ENCODE data around the gene COLEC11. TPM values are rescaled to one million over a fixed set of nuclear protein-coding genes. Genes with fewer than 3 reads are reported as not detected.
"Not testable (repeated sequence)": the region's sequence is repeated elsewhere in the genome, so short reads cannot be mapped to it uniquely, and the experiment has no call there.

The COLEC11 gene
- total RNA-seq, 1 donor from 2014 or later = not detected

DNA sequence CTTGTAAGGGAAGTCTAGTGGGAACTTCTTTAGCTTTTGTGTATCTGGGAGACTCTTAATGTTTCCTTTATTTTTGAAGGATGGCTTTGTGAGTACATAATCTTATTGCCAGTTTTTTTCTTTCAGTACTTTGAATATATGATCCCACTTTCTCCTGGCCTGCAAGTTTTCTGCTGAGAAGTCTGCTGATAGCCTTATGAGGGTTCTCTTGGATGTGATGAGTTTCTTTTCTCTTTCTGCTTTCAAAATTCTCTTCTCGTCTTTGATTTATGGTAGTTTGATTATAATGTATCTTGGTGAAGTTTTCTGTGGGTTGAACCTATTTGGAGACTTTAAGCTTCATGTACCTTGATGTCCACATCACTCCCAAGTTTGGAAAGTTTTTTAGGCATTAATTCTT, 28.1 kb downstream of the COLEC11 start:
- intact Hi-C loops (cut with micrococcal nuclease) = no loop called here

DNA sequence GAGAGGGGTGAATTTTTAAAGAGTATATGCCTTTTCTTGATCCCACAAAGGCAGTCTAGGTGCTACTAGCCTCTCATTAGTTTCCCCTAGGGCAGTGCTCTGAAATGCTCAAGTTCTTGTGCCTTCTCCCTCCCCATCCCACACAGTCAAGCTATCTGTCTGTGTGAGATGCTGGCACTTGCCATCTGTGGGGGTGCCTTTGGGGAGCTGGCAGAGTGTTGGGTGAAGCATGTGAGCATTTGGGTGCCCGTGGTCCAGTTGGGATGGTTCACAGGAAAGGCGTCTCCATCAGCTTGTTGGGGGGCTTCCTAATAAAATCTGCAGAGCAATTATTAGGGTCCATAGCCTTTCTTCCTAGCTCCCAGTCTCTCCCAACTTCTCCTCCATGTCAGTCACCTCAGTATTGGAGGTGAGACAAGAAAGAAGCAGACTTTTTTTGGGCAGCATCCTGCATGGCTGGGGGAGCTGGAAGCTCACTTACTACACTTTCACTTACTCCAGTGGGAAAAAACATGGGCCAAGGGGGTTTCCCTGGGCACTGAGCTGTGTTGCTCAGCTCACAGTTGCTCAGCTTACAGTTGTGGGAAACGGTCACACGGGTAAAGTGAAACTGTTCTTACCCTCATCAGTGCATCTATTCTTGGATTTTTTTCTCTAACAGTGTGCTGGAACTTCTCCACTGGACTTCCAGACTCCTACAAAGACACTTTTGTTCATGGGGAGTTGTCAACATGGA, 29.3 kb downstream of the COLEC11 start:
- intact Hi-C loops (cut with micrococcal nuclease) = no loop called here

DNA sequence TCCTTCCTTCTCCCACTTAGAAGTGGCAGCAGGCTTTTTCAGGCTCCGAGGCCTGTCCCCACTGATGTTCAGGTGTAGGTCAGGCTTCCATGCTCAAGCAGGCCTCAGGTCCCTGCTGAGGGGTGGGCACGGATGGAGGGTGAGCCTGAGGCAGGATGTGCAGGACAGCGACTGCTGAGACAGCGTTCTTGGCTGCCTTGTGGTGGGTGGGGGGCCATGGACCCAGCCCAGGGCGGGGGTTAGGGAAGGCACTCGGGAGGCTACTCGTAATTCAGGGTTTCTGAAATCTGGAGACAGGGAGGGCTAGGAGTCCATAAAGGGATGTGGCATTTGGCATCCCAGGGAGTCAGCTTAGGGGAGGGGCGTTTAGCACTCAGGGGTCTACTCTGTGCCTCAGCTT, 30.3 kb downstream of the COLEC11 start:
- intact Hi-C loops (cut with micrococcal nuclease) = no loop called here

DNA sequence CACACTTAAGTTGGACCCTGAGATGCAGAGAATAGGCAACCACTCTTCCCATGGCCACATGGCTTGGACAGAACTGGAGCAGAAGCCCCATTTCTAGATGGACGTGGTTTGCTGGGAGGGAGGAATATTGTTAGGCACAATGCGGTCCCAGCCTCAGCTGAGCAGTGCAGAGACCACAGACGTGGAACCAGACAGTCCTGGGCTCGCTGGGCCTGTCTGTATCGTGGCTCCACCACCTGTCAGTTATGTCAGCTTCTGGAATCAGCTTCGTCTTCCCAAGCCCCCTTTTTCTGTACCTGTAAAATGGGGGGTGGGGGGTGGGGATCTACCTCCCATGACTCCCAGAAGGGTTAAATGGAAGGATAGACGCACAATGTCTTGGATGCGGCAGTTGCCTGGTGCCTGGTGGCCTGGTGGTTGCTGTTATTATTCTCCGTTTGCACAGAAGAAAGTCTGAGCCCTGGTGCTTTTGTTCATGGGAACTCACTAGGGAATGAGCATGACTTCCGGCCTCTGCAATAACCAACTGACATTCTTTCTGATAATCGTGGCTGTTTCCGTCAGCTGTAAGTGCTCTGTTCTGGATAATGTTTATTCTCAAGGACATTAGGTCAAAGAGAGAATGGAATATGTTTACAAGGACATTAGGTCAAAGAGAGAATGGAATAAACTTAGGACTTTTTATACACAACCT, 31.4 kb downstream of the COLEC11 start:
- intact Hi-C loops (cut with micrococcal nuclease) = no loop called here

DNA sequence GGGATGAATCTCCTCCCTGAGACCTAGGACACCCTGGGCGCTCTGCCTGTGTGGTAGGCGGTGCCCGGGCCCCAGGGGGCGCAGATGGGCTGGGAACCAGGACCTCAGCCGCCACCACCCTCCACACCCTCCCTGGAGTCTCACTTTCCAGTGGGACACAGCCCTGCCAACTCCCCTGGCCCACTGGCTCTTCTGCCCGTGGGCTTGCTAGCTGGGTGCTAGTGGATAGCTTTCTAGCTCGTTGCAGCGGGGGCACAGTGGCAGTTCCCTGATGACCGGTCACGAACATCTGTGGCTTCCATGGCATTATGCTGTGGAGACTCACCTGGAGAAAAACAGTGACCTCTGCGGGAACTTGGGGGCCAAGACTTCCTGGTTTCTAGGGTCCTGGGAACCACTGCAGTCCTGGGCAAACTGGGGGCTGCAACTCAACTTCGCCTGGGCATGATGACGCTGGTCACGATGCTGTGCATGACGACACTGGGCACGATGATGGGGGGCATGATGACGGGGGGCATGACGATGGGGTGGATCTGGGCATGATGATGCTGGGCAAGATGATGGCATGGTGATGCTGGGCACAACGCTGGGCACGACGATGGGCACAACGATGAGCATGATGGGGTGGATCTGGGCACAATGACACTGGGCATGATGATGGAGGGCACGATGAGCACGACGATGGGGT, 32.0 kb downstream of the COLEC11 start:
- intact Hi-C loops (cut with micrococcal nuclease) = no loop called here

DNA sequence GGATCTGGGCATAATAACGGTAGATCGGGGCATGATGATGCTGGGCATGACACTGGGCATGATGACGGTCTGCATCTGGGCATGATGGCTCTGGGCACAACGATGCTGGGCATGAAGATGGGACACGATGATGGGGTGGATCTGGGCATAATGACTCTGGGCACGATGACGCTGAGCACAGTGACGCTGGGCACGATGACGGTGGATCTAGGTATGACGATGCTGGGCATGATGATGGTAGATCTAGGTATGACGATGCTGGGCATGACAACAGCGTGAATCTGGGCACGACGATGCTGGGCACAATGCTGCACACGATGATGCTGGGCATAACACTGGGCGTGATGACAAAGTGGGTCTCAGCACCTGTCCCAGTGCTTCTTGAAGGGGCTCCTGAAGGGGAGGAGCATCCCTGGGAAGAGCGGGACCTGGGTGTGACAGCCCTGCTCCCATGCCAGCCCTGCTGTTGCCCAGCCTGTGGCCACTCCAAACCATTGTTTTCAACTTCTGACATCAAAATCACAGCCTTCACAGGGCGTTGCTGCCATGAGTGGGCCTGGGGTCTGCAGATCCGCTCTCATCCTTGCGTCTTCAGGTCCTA, 32.7 kb downstream of the COLEC11 start:
- intact Hi-C loops (cut with micrococcal nuclease) = no loop called here

DNA sequence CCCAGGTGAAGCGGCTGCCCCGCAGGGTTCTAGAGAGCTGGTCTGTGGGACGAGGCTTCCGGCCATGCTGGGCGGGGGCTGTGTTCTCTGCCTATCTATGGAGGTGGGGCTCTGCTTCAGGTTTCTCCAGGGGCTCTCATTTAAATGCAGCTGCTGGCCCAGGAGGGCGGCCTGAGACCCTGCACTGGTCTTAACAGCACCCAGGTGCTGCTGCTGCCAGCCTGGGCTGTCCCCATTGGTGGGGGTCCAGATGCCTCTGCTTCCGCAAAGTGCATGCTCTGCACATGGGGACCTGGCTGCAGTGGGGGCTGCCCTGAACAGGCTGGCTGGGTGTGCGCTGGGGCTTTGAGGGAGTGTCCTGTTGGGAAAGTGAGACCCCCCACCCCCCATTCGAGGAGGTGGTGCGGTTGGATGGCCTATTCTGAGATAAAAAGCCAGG, 33.3 kb downstream of the COLEC11 start:
- intact Hi-C loops (cut with micrococcal nuclease) = no loop called here

DNA sequence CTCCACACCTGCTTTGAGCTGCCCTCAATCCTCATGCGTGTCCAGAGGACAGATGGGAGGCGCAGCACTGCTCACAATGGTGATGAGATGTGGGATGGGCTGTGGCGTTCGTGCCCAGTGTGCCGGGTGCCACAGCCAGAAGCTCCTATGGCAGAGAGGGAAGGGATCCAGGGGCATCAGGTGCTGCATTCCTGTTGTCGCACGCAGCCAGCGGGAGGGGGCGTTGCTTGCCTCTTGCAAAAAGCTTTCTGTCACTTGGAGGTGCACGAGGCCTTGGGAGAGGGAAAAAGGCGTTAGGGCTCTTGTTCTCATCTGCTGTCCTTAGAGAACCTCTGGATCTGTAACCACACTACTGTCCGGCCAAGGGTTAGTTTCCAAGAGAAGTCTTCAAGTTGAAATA, 33.9 kb downstream of the COLEC11 start:
- intact Hi-C loops (cut with micrococcal nuclease) = no loop called here

DNA sequence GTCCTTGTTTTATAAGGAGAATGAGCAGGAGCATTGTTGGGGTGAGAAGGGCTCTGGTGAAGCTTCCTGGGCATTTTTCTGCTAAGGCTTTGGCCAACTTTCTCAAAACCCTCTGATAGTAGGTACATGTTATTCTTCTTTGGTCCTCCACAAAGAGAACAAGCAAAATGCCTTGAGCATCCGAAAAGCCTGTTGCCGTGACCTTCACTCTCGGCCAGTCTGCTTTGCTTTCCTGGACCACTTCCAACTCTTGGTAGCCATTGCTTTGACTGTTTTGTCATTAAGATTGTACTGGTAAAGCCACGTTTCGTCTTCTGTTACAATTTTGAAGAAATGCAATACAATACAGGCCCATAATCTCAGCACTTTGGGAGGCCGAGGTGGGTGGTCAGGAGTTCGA, 35.7 kb downstream of the COLEC11 start:
- intact Hi-C loops (cut with micrococcal nuclease) = no loop called here

DNA sequence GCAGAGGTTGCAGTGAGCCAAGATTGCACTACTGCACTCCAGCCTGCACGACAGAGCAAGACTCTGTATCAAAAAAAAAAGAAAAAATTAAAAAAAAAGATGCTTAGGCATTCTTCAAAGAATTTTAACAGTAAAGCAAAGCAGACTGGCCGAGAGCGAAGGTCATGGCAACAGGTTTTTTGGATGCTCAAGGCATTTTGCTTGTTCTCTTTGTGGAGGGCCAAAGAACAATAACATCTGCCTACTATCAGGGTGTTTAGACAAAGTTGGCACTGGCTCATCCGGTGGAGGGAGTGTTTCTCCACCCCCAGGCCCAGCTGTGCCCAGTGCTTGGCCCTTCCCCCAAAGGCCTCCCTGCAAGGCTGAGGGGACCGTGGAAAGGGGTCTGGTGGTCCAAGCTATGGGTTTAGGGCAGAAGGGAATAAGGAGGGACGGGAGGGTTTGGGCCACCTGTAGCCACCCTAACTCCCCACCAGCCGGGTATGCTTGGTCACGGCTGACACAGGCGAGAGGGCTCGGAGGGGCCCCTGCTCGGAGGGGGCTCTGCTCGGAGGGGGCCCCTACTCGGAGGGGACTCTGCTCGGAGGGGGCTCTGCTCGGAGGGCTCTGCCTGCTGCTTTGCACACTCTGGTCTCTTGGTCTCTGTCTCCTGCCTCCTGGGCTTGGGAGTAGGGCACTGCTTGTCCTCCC, 36.4 kb downstream of the COLEC11 start:
- intact Hi-C loops (cut with micrococcal nuclease) = no loop called here

DNA sequence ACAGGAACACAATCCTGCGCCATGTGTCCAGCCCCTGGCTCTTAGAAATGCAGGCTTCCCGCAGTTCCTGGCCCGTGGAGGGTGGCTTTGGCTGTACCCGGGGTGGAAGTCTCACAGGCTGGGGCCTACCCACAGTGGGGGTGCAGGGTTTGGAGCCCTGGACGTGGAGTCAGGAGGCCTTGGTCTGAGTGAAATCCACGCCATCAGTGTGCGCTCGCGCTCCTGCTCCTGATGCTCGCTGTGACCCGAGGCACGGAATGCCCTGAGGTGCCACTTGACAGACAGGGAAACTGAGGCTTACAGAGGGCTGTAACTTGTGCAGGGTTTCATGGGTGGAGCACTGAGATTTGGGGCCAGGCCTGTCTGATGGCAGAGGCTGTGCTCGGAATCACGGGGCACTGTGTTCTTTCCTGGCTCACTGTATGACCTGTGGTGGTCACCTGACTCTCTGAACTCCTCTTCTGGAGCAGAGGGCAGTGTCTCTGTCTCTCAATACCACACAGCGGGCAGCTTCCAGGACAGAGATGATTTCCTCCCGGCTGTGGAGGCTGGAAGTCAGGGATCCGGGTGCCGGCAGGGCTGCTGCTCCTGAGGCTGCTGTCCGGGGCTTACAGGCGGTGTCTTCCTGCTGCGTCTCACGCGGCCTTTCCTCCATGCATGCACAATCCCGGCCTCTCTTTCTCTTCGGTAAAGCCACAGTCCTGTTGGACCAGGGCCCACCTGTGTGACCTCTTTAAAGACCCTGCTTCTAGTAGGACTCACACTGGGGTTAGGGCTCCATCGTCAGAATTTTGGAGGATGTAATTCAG, 37.1 kb downstream of the COLEC11 start:
- intact Hi-C loops (cut with micrococcal nuclease) = no loop called here

DNA sequence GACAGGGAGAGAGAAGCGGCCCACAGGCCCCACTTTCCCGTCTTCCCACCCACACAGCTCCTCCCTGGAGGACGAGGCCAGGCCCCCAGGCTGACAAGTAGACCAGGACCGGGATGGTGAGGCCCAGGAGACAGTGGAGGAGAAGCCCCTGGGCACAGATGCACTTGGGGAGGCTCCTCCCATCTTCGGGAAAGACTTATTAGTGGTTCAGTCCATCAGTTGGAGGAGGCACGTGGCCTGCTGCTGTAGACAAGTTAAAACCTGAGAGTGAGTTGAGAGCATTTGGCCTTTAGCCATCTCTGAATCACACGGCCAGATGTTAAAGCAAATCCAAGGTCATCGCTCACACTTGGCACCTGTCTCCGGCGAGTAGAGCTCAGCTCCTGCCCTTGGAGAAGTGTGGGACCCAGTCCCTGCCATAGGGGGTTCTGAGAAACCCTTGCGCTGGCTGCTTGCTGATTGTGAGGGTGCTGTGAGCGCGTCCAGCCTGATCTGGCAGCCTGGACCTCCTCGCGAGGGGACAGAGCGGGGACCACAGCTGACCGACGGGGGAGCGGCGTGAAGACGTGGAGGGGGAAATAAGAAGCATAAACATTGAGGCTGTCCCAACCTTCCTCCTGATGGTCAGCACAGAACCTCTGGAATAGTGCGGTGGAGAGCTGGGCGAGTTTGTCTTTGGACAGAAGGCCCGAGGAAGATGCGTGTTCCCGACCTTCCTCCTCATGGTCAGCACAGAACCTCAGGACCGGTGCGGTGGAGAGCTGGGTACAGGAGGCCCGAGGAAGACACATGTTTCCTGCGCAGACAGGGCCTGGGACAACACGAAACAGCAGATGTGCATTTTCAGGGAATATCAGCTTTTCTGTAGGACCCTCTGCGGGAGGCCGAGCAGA, 38.4 kb downstream of the COLEC11 start:
- intact Hi-C loops (cut with micrococcal nuclease) = no loop called here

DNA sequence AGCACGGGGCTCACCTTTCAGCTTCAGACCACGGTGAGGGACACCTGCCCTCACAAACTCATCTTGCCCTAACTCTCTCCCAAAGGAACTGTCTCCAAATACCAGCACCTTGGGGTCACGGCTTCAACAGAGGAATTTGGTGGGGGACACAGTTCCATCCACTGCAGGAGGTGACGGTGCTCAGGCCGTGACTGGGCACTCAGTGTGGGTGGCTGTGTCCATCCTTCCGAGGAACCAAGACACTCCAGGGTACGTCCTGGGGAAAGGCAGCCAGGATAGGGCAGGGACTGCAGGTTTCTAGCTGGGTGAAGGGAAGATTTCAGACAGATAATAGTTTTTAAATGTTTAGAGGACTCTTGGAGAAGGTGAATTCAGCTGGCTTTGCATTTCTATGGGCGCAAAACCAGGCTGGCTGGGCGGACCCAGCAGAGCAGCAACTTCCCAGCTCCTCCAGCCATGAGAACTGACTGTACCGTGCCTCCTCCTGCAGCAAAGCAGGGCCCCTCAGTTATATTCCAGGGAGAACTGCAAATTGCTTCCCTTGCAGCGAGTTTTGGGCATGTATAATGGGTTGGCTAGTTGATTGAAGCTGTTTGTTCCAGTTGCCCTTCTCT, 39.2 kb downstream of the COLEC11 start:
- intact Hi-C loops (cut with micrococcal nuclease) = no loop called here

DNA sequence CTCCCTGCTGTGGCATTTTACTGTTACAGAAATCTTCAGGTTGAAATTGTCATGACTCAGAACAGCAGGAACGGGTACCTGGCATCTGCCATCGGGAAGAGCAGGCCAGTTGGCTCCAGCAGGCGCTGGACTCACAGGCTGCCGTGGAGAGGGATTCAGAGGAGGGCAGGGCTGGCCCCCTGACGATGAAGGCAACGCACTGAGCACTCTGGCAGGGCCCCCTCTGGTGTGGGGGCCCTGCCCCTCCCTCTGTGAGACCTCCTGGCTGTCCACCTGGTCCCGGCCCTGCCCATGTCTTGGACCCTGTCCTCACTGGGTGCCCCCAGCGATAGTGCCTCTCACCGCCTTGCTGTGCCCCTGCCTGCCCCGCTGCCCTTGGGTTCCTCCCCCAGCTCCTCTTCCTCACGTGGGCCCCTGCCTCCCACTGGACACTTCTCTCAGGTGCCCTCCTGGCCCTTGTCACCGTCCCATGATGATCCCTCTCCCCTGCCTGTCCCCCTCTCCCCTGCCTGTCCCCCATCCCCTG, 39.7 kb downstream of the COLEC11 start:
- intact Hi-C loops (cut with micrococcal nuclease) = no loop called here

DNA sequence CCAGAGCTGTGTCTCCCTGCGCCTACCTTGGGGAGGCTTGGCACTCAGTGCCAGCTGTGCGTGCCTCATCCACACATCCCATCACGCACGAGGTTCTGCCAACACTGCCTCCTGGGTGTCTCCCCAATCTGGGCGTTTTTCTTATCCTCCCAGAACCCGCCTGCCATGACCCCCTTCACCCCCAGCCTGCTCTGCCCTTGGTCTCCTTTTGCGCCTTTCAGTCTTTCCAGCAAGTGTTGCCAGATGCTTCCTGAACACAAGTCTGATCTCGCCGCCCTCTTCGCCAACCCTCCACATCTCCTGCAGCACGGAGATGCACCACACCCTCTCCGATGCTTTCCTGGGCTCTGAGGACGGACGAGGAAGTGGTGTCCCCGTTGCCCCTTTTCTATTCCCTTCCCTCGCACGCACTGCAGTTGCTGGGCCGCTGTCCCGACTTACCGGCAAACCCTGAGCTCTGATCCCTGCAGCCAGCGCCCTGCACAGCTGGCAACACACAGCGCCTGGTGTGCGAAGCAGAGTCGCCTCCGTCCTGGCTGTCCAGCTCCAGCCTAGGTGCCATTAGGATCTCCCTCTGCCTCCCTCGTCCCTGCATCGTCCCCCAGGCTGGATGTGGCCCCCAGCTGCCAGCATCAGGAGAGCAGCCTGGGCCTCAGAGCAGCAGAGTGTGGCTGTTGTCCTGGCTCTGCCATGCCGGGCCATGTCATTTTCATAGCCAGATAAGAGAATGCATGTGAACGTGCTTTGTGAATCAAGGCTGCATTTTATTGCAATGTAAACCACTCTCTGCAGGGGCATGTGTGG, 40.5 kb downstream of the COLEC11 start:
- intact Hi-C loops (cut with micrococcal nuclease) = no loop called here

DNA sequence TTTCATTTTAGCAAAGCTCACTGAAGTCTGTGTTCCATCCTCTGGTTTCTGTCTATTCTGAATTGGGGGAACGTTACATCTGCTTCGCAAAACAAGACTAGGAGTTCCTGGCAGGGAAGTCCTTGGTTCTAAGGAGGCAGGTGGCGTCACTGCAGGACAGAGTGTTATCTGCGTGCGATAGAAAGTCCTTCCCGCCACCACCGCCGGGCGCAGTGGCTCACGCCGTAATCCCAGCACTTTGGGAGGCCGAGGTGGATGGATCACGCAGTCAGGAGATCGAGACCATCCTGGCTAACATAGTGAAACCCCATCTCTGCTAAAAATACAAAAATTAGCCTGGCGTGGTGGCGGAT, 41.0 kb downstream of the COLEC11 start:
- intact Hi-C loops (cut with micrococcal nuclease) = not testable (repeated sequence)

DNA sequence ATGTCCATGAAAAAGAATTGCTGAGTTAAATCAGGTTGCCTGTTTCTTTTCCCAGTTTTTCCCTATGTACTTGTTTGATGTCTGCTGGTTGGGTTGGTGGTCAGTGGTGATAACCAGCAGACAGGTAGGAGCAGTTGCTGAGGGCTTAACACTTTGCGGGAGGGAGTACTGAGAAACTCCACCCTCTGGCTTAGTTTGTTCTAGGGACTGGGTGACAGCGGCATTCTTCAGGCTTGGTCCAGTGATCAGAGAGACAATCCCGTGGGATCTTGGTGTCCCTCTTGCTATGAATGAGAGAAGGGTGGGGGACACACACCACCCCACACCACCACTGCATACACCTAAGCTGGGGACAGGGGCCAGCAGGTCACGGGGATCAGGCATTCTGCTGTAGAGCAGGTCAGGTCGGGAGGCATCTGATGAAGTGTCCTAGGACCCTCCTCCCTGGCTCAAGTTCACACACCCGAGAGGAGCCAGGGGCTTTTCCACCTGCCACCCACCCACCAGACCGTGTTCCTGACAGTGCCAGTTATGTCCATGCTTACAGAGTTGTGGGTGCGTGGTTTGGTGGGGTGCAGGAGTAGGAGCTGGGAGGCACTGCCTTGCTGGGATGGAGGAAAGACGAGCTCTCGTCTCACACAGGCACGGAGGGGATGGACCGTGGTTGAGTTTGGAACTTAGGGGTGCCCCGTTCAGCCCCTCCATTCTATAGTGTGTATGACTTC, 41.8 kb downstream of the COLEC11 start:
- intact Hi-C loops (cut with micrococcal nuclease) = no loop called here

DNA sequence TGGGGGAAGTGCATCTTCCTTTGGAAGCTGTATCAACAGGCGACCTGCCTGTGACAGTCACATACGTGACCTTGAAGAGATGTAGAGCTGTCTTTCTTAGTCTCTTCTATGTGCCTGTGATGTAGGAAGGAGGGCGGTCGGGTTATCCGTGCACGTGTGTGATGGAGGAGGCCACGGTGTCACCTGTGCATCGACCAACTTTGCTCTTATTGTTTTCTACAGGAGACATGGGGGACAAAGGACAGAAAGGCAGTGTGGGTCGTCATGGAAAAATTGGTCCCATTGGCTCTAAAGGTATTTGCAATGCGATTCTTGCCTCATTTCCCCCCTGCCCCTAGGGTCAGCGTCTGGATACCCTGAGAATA, 42.4 kb downstream of the COLEC11 start:
- intact Hi-C loops (cut with micrococcal nuclease) = no loop called here

Data from T-helper 1 cell treated with Interleukin-12 subunit alpha and Interleukin-12 subunit beta and Interleukin-4 antibody, amounts not matched to agents 30 ng/mL and 1 ng/mL, for 36 hours (primary cell).